Activated naive CD8-positive, alpha-beta T cell (primary cell): ENCODE data around the gene NFXL1.
A peak's percentile ranks its signal among the peaks of the same experiment; 100 is the strongest.

Experiments
- H3K27ac Mint-ChIP-seq: one replicate; pipeline ENCODE4 v1.8.0; 2021; ENCODE audit warnings: mixed read lengths
- H3K27me3 Mint-ChIP-seq: one replicate; pipeline ENCODE4 v1.8.0; 2021; ENCODE audit warnings: mixed read lengths
- H3K36me3 Mint-ChIP-seq: one replicate; pipeline ENCODE4 v1.8.0; 2021; ENCODE audit warnings: mixed read lengths
- H3K4me1 Mint-ChIP-seq: one replicate; pipeline ENCODE4 v1.8.0; 2021; ENCODE audit warnings: low read depth, mixed read lengths
- H3K4me3 Mint-ChIP-seq: one replicate; pipeline ENCODE4 v1.8.0; 2021; ENCODE audit warnings: mild to moderate bottlenecking, mixed read lengths
- H3K9me3 Mint-ChIP-seq: one replicate; pipeline ENCODE4 v1.8.0; 2021; ENCODE audit warnings: low read depth, mixed read lengths

NFXL1 gene

GRCh38 chr4:47860305-47860704 lies 54.1 kb downstream of the NFXL1 start:
- no peak overlapping the region for H3K27ac Mint-ChIP-seq
- no peaks in the 10 kb centered on the region for H3K27me3 Mint-ChIP-seq
- H3K4me3 Mint-ChIP-seq: no peak overlapping the region
- no peaks in the 10 kb centered on the region for H3K4me1 Mint-ChIP-seq
- peaks cover 23% of the 10 kb centered on the region for H3K36me3 Mint-ChIP-seq
- H3K9me3 Mint-ChIP-seq: no peaks in the 10 kb centered on the region

- H3K9me3 Mint-ChIP-seq: no peaks in the 10 kb centered on the region
- no peak overlapping the region for H3K4me3 Mint-ChIP-seq
- H3K27me3 Mint-ChIP-seq: no peaks in the 10 kb centered on the region
- peaks cover 16% of the 10 kb centered on the region for H3K36me3 Mint-ChIP-seq
- H3K27ac Mint-ChIP-seq: no peak overlapping the region
- H3K4me1 Mint-ChIP-seq: no peaks in the 10 kb centered on the region
Observed at GRCh38 chr4:47858006-47858405, 56.4 kb downstream of the NFXL1 start.

GRCh38 chr4:47856713-47857112 lies 57.7 kb downstream of the NFXL1 start:
- H3K27me3 Mint-ChIP-seq: no peaks in the 10 kb centered on the region
- H3K36me3 Mint-ChIP-seq: peaks cover 13% of the 10 kb centered on the region
- H3K27ac Mint-ChIP-seq: no peak overlapping the region
- H3K4me3 Mint-ChIP-seq: no peak overlapping the region
- no peaks in the 10 kb centered on the region for H3K4me1 Mint-ChIP-seq
- H3K9me3 Mint-ChIP-seq: no peaks in the 10 kb centered on the region

- Mint-ChIP-seq H3K4me3 (no peak overlapping the region), H3K4me1 (no peaks in the 10 kb centered on the region), H3K27me3 (no peaks in the 10 kb centered on the region), H3K36me3 (peaks cover 17% of the 10 kb centered on the region), H3K9me3 (no peaks in the 10 kb centered on the region), H3K27ac (no peak overlapping the region)
Observed at GRCh38 chr4:47855350-47855749, 59.0 kb downstream of the NFXL1 start.

- Mint-ChIP-seq H3K4me1 (no peaks in the 10 kb centered on the region), H3K27ac (no peak overlapping the region), H3K27me3 (no peaks in the 10 kb centered on the region), H3K9me3 (no peaks in the 10 kb centered on the region), H3K36me3 (peaks cover 27% of the 10 kb centered on the region), H3K4me3 (no peak overlapping the region)
Observed at GRCh38 chr4:47852136-47852535, 62.2 kb downstream of the NFXL1 start.

- Mint-ChIP-seq H3K36me3 (peaks cover 27% of the 10 kb centered on the region), H3K4me3 (no peak overlapping the region), H3K9me3 (no peaks in the 10 kb centered on the region), H3K27me3 (no peaks in the 10 kb centered on the region), H3K27ac (no peak overlapping the region), H3K4me1 (no peaks in the 10 kb centered on the region)
Observed at GRCh38 chr4:47849466-47849865, 64.9 kb downstream of the NFXL1 start.

- Mint-ChIP-seq H3K4me3 (no peak overlapping the region), H3K27me3 (no peaks in the 10 kb centered on the region), H3K9me3 (no peaks in the 10 kb centered on the region), H3K27ac (no peak overlapping the region), H3K36me3 (peaks cover 37% of the 10 kb centered on the region), H3K4me1 (no peaks in the 10 kb centered on the region)
Observed at GRCh38 chr4:47848041-47848440, 66.3 kb downstream of the NFXL1 start.

- H3K36me3 Mint-ChIP-seq: peaks cover 20% of the 10 kb centered on the region
Observed at GRCh38 chr4:47842985-47843384, 71.4 kb downstream of the NFXL1 start.

GRCh38 chr4:47840291-47840690 lies 74.1 kb downstream of the NFXL1 start:
- Mint-ChIP-seq H3K27me3 (no peaks in the 10 kb centered on the region), H3K4me3 (no peak overlapping the region), H3K36me3 (peaks cover 10% of the 10 kb centered on the region), H3K27ac (no peak overlapping the region), H3K4me1 (peaks cover 17% of the 10 kb centered on the region), H3K9me3 (no peaks in the 10 kb centered on the region)

More at GRCh38 chr4:47842985-47843384, 71.4 kb downstream of the NFXL1 start:
- no peak overlapping the region for H3K27ac Mint-ChIP-seq
- H3K9me3 Mint-ChIP-seq: no peaks in the 10 kb centered on the region
- no peak overlapping the region for H3K4me3 Mint-ChIP-seq
- H3K27me3 Mint-ChIP-seq: no peaks in the 10 kb centered on the region
- H3K4me1 Mint-ChIP-seq: peaks cover 4% of the 10 kb centered on the region

GRCh38 chr4:47839259-47839658 lies 75.1 kb downstream of the NFXL1 start:
- H3K9me3 Mint-ChIP-seq: no peaks in the 10 kb centered on the region
- no peak overlapping the region for H3K27ac Mint-ChIP-seq
- H3K36me3 Mint-ChIP-seq: peaks cover 8% of the 10 kb centered on the region
- no peak overlapping the region for H3K4me3 Mint-ChIP-seq
- no peaks in the 10 kb centered on the region for H3K27me3 Mint-ChIP-seq
- peaks cover 17% of the 10 kb centered on the region for H3K4me1 Mint-ChIP-seq

GRCh38 chr4:47838445-47838844 lies 75.9 kb downstream of the NFXL1 start:
- no peak overlapping the region for H3K27ac Mint-ChIP-seq
- peaks cover under 1% of the 10 kb centered on the region for H3K36me3 Mint-ChIP-seq
- peaks cover 17% of the 10 kb centered on the region for H3K4me1 Mint-ChIP-seq
- H3K27me3 Mint-ChIP-seq: peaks cover 5% of the 10 kb centered on the region
- peak overlapping the region; percentile 87 for H3K4me3 Mint-ChIP-seq
- H3K9me3 Mint-ChIP-seq: no peaks in the 10 kb centered on the region

- H3K36me3 Mint-ChIP-seq: no peaks in the 10 kb centered on the region
- peaks cover 17% of the 10 kb centered on the region for H3K4me1 Mint-ChIP-seq
- peak within 1 kb of the TSS; percentile 10 for H3K27ac Mint-ChIP-seq
- H3K4me3 Mint-ChIP-seq: peak within 1 kb of the TSS; percentile 87
- peaks cover 10% of the 10 kb centered on the region for H3K27me3 Mint-ChIP-seq
- H3K9me3 Mint-ChIP-seq: no peaks in the 10 kb centered on the region
Observed at GRCh38 chr4:47837908-47838294, 76.5 kb downstream of the NFXL1 start, which contains the start of gene CORIN. Gene CORIN (minus strand): TSS chr4:47838067. CDS start chr4:47837949, 118 bp downstream.

GRCh38 chr4:47837094-47837907 lies 77.1 kb downstream of the NFXL1 start:
- peak overlapping the region; percentile 87 for H3K4me3 Mint-ChIP-seq
- peaks cover 17% of the 10 kb centered on the region for H3K4me1 Mint-ChIP-seq
- peaks cover 11% of the 10 kb centered on the region for H3K27me3 Mint-ChIP-seq
- no peaks in the 10 kb centered on the region for H3K36me3 Mint-ChIP-seq
- H3K9me3 Mint-ChIP-seq: no peaks in the 10 kb centered on the region
- H3K27ac Mint-ChIP-seq: peak overlapping the region; percentile 10

- H3K27me3 Mint-ChIP-seq: peaks cover 13% of the 10 kb centered on the region
- H3K9me3 Mint-ChIP-seq: no peaks in the 10 kb centered on the region
- peak overlapping the region; percentile 87 for H3K4me3 Mint-ChIP-seq
- H3K27ac Mint-ChIP-seq: peak overlapping the region; percentile 10
- H3K36me3 Mint-ChIP-seq: no peaks in the 10 kb centered on the region
- H3K4me1 Mint-ChIP-seq: peaks cover 20% of the 10 kb centered on the region
Observed at GRCh38 chr4:47836641-47837093, 77.7 kb downstream of the NFXL1 start.

- Mint-ChIP-seq H3K27ac (no peak overlapping the region), H3K4me3 (peak overlapping the region; percentile 87), H3K9me3 (no peaks in the 10 kb centered on the region), H3K36me3 (no peaks in the 10 kb centered on the region), H3K27me3 (peaks cover 16% of the 10 kb centered on the region), H3K4me1 (peaks cover 20% of the 10 kb centered on the region)
Observed at GRCh38 chr4:47835494-47835893, 78.9 kb downstream of the NFXL1 start.
